ENCODE results near the gene CLDN19.

The CLDN19 gene

DNA sequence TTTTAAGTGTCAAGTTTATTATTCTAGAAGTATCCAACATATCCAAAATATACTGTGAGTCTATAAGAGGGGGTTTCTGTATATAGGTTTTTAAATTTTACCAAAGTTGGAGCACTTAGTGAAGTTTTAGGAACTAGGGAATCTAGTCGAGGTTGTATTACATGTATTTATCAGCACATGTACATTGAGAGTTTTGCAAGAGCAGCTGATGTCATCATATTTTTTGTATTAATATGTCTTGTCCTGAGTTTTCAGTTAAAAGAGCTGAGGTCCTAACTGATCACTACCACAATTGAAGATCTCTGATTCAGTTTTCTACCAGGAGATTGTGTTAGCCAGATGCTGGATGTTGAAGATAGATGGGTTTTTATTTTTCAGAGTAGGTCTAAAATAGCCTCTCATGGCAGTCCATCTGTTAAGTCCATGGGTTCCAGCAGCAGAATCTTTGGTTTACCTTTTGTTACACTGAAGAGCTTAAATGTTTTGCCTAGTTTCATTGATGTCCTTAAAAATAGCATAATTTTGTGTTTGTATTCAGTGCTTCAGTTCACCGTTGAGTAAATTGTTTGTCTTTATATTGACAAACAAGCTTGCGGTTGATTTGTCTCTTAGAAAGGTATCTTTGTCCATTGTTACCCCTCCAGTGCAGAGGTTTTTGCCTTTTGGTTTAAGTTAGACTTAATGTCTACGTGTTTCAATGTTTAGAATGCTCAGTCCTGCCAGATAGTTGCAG, 41.8 kb downstream of the CLDN19 start:
- CTCF ChIA-PET = interaction anchor here (1.0 kb wide), 1 partner anchor 59 kb away, joined by 3 read pairs; no protein-coding TSS in a partner anchor
- POLR2A ChIA-PET = no interaction called here
- DNase-seq (ENCODE audit: low read depth, low spot score) = no peak
- TF ChIP-seq, protein P1, sequence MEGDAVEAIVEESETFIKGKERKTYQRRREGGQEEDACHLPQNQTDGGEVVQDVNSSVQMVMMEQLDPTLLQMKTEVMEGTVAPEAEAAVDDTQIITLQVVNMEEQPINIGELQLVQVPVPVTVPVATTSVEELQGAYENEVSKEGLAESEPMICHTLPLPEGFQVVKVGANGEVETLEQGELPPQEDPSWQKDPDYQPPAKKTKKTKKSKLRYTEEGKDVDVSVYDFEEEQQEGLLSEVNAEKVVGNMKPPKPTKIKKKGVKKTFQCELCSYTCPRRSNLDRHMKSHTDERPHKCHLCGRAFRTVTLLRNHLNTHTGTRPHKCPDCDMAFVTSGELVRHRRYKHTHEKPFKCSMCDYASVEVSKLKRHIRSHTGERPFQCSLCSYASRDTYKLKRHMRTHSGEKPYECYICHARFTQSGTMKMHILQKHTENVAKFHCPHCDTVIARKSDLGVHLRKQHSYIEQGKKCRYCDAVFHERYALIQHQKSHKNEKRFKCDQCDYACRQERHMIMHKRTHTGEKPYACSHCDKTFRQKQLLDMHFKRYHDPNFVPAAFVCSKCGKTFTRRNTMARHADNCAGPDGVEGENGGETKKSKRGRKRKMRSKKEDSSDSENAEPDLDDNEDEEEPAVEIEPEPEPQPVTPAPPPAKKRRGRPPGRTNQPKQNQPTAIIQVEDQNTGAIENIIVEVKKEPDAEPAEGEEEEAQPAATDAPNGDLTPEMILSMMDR (IDR thresholded peaks at IDR 0.05; ENCODE audit: insufficient read depth, low read length, missing control alignments) = no peak
- H3K4me3 ChIP-seq (ENCODE audit: low read depth, low read length) = no peak overlapping the region

DNA sequence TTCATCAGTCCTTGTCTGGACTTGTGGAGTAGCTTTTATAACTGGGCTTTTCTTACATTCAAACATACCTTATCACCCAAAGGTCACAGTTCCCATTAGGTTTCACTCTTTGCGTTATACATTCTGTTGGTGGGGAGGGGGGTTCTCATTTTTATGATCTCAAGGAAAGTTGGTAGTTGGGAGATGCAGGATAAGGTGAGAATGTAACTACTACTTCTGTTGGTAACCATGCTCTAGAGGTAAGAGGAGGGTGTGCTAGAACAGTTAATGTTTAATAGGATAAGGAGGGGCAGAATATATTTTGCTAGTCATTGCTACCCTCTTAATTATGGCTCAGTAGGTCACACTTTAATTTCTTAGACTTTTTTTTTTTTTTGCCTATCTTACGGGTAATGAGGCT, 47.1 kb downstream of the CLDN19 start:
- POLR2A ChIA-PET = interaction anchor here (1.0 kb wide), 1 partner anchor 11 kb away, joined by 7 read pairs; the partner anchor contains the start of gene YBX1
- TF ChIP-seq, protein P1 (IDR thresholded peaks at IDR 0.05; ENCODE audit: insufficient read depth, low read length, missing control alignments) = no peak
- CTCF ChIA-PET = interaction anchor here (1.2 kb wide), 1 partner anchor 8 kb away, joined by 3 read pairs; no protein-coding TSS in a partner anchor
- H3K4me3 ChIP-seq (ENCODE audit: low read depth, low read length) = no peak overlapping the region
- DNase-seq (ENCODE audit: low read depth, low spot score) = no peak

DNA sequence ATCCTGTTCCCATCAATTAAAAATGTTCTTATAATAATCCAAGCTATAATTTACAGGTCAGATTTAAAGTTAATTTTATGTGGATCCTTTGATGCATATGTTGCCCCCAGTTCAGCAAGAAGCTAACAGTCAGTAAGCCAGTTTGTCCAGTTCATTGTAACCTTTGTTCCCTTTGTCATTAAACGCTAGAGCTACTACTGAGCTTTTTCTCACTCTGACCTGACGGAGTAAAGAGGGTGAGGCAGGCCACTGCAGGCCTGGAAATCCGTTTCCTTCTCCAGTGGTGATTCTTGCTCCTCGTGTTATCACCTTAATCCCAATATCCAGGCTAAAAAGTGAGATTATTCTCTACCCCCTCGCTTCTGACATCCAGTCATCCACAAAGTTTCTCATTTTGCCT, 47.6 kb downstream of the CLDN19 start:
- POLR2A ChIA-PET = interaction anchor here (1.0 kb wide), 1 partner anchor 10 kb away, joined by 7 read pairs; the partner anchor contains the start of gene YBX1
- CTCF ChIA-PET = interaction anchor here (1.2 kb wide), 1 partner anchor 8 kb away, joined by 3 read pairs; no protein-coding TSS in a partner anchor
- no peak for DNase-seq (ENCODE audit: low read depth, low spot score)
- H3K4me3 ChIP-seq (ENCODE audit: low read depth, low read length) = no peak overlapping the region
- TF ChIP-seq, protein P1 (IDR thresholded peaks at IDR 0.05; ENCODE audit: insufficient read depth, low read length, missing control alignments) = no peak

DNA sequence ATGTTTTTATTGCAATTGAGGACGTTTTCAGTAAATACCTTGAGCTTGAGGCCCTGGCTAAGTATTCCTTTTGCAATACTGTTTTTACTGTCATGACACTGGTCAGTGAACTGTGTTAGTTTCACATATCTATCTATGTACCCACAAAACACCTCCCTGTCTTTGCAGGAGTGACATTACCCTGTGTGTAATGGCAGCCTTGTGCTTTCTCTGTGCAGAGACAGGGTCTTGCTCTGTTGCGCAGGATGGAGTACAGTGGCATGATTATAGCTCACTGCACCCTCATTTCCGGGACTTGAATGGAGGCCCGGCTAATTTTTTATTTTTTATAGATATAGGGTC, 48.9 kb downstream of the CLDN19 start:
- POLR2A ChIA-PET = interaction anchor here (1.1 kb wide), 1 partner anchor 9 kb away, joined by 3 read pairs; no protein-coding TSS in a partner anchor
- H3K4me3 ChIP-seq (ENCODE audit: low read depth, low read length) = no peak overlapping the region
- no peak for DNase-seq (ENCODE audit: low read depth, low spot score)
- TF ChIP-seq, protein P1 (IDR thresholded peaks at IDR 0.05; ENCODE audit: insufficient read depth, low read length, missing control alignments) = no peak
- CTCF ChIA-PET = no interaction called here

DNA sequence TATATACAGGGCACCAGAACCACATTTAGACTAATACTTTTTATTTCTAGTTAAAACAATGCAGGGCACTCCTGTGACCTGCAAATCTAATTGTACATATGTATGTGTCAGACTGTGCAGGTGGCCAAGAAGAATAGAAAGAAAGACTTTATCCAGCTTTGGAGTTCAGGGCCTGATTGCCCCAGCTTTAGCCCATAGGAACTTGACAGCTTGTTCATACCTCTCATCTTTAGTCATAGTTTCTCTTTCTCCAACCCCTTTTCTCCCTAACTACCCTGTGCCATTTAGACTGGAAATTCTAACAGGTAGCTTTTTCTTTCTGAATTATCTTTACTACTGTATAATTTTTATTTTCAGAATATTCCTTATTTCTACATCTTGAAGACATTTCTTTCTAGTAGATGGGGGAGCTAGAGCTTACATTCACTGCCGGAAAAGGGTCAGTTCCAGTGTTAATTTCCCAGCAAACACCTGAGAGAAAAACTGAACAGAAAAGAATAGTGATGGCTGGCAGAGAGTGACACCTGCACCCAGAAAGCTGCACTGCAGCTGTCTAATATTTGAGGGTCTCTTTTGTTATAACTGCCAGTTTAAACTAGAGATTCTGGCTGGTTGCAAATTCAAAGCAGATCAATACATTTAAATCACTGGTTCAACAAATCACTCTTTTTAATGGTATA, 49.4 kb downstream of the CLDN19 start:
- no peak overlapping the region for H3K4me3 ChIP-seq (ENCODE audit: low read depth, low read length)
- POLR2A ChIA-PET = interaction anchor here (1.1 kb wide), 1 partner anchor 9 kb away, joined by 3 read pairs; no protein-coding TSS in a partner anchor
- TF ChIP-seq, protein P1 (IDR thresholded peaks at IDR 0.05; ENCODE audit: insufficient read depth, low read length, missing control alignments) = no peak
- CTCF ChIA-PET = no interaction called here
- no peak for DNase-seq (ENCODE audit: low read depth, low spot score)

DNA sequence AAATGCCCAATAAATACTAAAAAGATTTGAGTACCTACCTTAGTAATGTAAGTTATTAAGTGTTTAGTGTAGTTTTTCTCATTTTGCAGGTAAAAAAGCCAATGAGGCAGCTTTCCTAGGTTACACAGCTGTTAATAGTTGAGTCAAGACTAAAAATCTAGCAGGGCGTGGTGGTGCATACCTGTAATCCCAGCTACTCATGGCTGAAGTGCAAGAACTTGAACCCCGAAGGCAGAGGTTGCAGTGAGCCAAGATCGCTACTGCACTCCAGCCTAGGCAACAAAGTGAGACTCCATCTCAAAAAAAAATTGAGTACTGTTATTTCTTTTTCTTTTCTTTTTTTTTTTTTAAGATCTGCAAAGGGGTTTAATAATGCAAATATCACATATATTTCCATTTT, 50.1 kb downstream of the CLDN19 start:
- ChIA-PET CTCF (no interaction called here), POLR2A (interaction anchor here (1.1 kb wide), 1 partner anchor 8 kb away, joined by 3 read pairs; no protein-coding TSS in a partner anchor)
- no peak for DNase-seq (ENCODE audit: low read depth, low spot score)
- TF ChIP-seq, protein P1 (IDR thresholded peaks at IDR 0.05; ENCODE audit: insufficient read depth, low read length, missing control alignments) = no peak
- no peak overlapping the region for H3K4me3 ChIP-seq (ENCODE audit: low read depth, low read length)
